ENCODE measurements around the gene AFF3. TPM values are rescaled to one million over a fixed set of nuclear protein-coding genes. Genes with fewer than 3 reads are reported as not detected.

The AFF3 gene
- total RNA-seq, 4 donors from 2014 or later = 8.5 to 77.2 (median 27.1) TPM

DNA sequence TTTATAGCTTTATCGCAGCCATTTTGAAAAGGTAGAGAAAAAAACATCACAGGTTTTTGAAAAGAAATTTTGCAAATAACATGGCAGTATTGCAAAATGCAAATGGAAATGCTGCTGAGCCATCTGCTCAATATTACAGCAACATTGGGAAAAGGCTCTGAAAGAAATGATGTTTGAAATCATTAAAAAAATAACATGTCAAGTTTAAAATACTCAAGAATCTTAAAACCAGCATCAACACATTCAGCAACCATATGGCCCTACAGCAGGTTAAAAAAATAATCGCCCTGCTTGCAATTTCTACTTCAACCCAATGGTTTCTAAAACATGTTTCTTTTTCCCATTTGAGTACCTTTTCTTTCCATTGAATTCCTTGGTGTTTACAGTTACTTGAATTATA is 289.4 kb downstream of the AFF3 start:
- H3K27ac ChIP-seq = no peak overlapping the region
- no peak for DNase-seq
- intact Hi-C loops (cut with DNase I; ENCODE audit: low total_unique reads) = no loop called here
- no peaks in the 10 kb centered on the region for H3K9me3 ChIP-seq
- H3K4me1 ChIP-seq = no peaks in the 10 kb centered on the region
- no peaks in the 10 kb centered on the region for H3K36me3 ChIP-seq
- TF ChIP-seq, protein P1, sequence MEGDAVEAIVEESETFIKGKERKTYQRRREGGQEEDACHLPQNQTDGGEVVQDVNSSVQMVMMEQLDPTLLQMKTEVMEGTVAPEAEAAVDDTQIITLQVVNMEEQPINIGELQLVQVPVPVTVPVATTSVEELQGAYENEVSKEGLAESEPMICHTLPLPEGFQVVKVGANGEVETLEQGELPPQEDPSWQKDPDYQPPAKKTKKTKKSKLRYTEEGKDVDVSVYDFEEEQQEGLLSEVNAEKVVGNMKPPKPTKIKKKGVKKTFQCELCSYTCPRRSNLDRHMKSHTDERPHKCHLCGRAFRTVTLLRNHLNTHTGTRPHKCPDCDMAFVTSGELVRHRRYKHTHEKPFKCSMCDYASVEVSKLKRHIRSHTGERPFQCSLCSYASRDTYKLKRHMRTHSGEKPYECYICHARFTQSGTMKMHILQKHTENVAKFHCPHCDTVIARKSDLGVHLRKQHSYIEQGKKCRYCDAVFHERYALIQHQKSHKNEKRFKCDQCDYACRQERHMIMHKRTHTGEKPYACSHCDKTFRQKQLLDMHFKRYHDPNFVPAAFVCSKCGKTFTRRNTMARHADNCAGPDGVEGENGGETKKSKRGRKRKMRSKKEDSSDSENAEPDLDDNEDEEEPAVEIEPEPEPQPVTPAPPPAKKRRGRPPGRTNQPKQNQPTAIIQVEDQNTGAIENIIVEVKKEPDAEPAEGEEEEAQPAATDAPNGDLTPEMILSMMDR (IDR thresholded peaks at IDR 0.05) = no peak
- no peak for TF ChIP-seq POLR2A (IDR thresholded peaks at IDR 0.05)
- no peak overlapping the region for H3K4me3 ChIP-seq
- H3K27me3 ChIP-seq = no peaks in the 10 kb centered on the region

DNA sequence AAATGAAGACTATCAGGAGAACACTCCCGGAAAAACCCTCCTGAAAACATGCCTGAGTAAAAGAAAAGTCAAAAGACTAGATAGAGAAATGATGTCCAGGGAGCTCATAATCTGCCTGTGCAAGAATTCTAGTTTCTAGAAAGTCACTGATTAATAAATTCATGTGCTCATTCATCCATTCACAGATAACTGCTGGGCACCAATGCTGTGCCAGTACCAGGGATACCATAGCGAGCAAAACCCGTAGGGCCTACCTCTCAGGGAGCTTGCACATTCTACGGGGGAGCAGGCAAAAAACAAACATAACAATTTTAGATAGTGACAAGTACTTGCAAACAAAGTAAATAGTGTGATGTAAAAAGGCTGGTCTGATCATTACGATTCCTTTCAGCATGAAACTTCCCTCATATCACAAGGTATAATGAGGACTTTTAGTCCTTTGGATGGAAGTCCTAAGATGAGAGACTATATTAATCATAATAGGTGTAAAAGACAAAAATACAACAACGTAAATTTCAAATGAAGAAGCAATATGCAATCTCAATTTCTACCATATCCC is 289.9 kb downstream of the AFF3 start:
- Histone ChIP-seq H3K9me3 (no peaks in the 10 kb centered on the region), H3K27ac (no peak overlapping the region), H3K27me3 (no peaks in the 10 kb centered on the region), H3K4me1 (no peaks in the 10 kb centered on the region), H3K36me3 (no peaks in the 10 kb centered on the region), H3K4me3 (no peak overlapping the region)
- DNase-seq = no peak
- intact Hi-C loops (cut with DNase I; ENCODE audit: low total_unique reads) = no loop called here
- TF ChIP-seq, protein P1 (IDR thresholded peaks at IDR 0.05) = no peak
- no peak for TF ChIP-seq POLR2A (IDR thresholded peaks at IDR 0.05)

DNA sequence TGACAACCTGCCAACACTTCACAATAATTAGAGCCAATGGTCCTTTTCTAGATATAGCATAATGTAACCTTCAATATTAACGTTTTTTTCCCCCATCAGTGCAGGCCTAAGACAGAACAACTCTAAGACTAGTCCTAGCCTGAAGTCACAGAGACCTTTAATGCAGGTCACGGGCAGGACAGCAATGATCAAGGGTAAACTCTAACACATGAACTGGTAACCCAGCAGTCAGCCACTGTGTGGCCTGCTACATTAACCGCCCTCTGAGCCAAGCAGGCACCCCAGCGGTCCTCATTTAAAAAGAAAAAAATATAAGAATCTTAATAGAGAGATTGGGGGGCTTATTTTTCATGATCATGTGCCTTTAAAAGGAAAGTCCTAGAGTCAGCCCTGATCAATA is 290.6 kb downstream of the AFF3 start:
- no peak for TF ChIP-seq POLR2A (IDR thresholded peaks at IDR 0.05)
- TF ChIP-seq, protein P1 (IDR thresholded peaks at IDR 0.05) = no peak
- no peak for DNase-seq

DNA sequence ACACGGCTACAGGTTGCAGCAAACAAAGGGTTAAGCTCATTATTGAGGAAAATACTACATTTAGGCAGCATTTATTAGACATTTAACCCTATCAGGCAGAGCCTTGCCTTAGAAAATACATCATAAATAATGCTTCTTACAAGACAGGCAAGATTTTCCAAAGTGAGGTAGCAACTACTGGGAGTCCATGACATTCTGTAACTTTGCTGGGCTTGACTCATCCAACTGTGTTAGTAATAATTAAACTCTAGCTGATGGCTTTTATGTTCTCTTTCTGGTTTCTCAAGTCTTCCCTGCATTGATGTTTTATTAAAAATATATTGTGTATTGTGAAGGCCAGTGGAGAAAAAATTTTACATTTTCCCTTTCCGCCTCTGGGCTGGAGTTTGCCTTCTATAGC is 291.3 kb downstream of the AFF3 start:
- Histone ChIP-seq H3K36me3 (no peaks in the 10 kb centered on the region), H3K4me1 (no peaks in the 10 kb centered on the region), H3K4me3 (no peak overlapping the region), H3K27ac (no peak overlapping the region), H3K9me3 (no peaks in the 10 kb centered on the region), H3K27me3 (no peaks in the 10 kb centered on the region)
- TF ChIP-seq POLR2A (IDR thresholded peaks at IDR 0.05) = no peak
- TF ChIP-seq, protein P1 (IDR thresholded peaks at IDR 0.05) = no peak
- DNase-seq = no peak
- intact Hi-C loops (cut with DNase I; ENCODE audit: low total_unique reads) = no loop called here

More for the DNA sequence above, 290.6 kb downstream of the AFF3 start:
- Histone ChIP-seq H3K9me3 (no peaks in the 10 kb centered on the region), H3K4me1 (no peaks in the 10 kb centered on the region), H3K36me3 (no peaks in the 10 kb centered on the region), H3K27ac (no peak overlapping the region), H3K27me3 (no peaks in the 10 kb centered on the region), H3K4me3 (no peak overlapping the region)
- intact Hi-C loops (cut with DNase I; ENCODE audit: low total_unique reads) = no loop called here

DNA sequence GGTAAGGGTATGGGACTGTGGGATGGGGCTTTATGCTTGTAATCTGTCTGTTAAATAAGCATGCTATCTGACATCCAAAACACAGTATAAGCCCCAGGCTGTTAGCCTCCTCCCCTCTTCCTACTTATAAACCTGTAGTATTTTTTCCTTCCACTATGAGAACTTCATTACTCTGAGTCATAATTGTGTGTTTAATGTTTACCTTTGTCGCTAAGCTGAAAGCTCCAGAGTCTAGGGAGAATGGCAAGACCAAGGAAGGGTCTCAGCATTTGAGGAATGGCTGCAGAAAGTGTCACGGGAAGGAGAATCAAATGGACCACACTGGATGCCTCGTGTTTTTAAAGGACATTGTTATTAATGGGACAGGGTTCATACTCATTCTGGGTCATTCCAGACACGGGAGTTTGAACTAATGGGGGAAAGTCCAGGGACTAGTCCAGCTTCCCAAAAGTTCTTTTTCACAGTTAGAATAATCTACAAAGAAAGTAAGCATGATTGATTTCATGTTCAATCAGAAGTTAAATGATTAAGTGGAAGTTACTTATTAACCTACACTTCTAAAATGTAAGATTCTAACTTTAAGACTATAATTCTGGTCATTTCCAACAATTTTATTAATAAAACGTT is 292.2 kb downstream of the AFF3 start:
- DNase-seq = no peak
- H3K9me3 ChIP-seq = no peaks in the 10 kb centered on the region
- TF ChIP-seq, protein P1 (IDR thresholded peaks at IDR 0.05) = no peak
- no peak for TF ChIP-seq POLR2A (IDR thresholded peaks at IDR 0.05)
- H3K4me3 ChIP-seq = no peak overlapping the region
- intact Hi-C loops (cut with DNase I; ENCODE audit: low total_unique reads) = no loop called here
- H3K27ac ChIP-seq = no peak overlapping the region
- no peaks in the 10 kb centered on the region for H3K36me3 ChIP-seq
- no peaks in the 10 kb centered on the region for H3K4me1 ChIP-seq
- H3K27me3 ChIP-seq = no peaks in the 10 kb centered on the region

Data from uterus (tissue), 4 donors.